WI38 (cell line): ENCODE data around the gene GIPC1.

Experiments
- H3K4me3 ChIP-seq: 2 replicates; pipeline ENCODE4 v1.5.1; 2011; ENCODE audit warnings: low read depth, mild to moderate bottlenecking, control low read depth, low read length
- CTCF ChIP-seq: IDR thresholded peaks from 2 replicates; pipeline ENCODE4 v1.5.1; 2012; ENCODE audit warnings: low read depth, mild to moderate bottlenecking, control low read depth, low read length

Gene GIPC1

GRCh38 chr19:14437578-14438140 lies 58.3 kb downstream of the GIPC1 start:
- H3K4me3 ChIP-seq = no peak overlapping the region
- TF ChIP-seq CTCF = no peak

GRCh38 chr19:14435320-14436050 lies 60.4 kb downstream of the GIPC1 start:
- no peak overlapping the region for H3K4me3 ChIP-seq
- TF ChIP-seq CTCF = no peak

GRCh38 chr19:14434543-14435319 lies 61.2 kb downstream of the GIPC1 start:
- no peak for TF ChIP-seq CTCF
- peak overlapping the region; percentile 82 for H3K4me3 ChIP-seq

GRCh38 chr19:14433554-14434501 lies 62.1 kb downstream of the GIPC1 start:
- TF ChIP-seq CTCF = no peak
- H3K4me3 ChIP-seq = peak overlapping the region; percentile 82

- H3K4me3 ChIP-seq = peak within 1 kb of the TSS; percentile 82
- no peak for TF ChIP-seq CTCF
Measured at GRCh38 chr19:14432791-14433553, 63.0 kb downstream of the GIPC1 start, which contains the start of gene PKN1. PKN1 (plus strand) TSS chr19:14433306; CDS start chr19:14433522, 216 bp downstream.

- no peak overlapping the region for H3K4me3 ChIP-seq
- TF ChIP-seq CTCF = no peak
Measured at GRCh38 chr19:14430712-14431111, 65.2 kb downstream of the GIPC1 start.
